Panc1 (cell line): ENCODE data around the gene MKLN1. TPM values are rescaled to one million over a fixed set of nuclear protein-coding genes. Genes with fewer than 3 reads are reported as not detected.

Experiments
- ATAC-seq: fragments of 200-7000 bp; cut with Tn5 transposase; 2 replicates; pipeline ENCODE4 v1.9.1; 2020; ENCODE audit warnings: mild to moderate bottlenecking, moderate library complexity
- BruUV-seq: library from RNA; stranded (reverse); fragments of 400-500 nt; replicated peaks from 2 replicates; lab custom pipeline; 2021; lab: Mats Ljungman, UMichigan
- CTCF ChIA-PET: fragments of 300-600 bp; sonication (Branson Sonifier 250); formaldehyde crosslinking; loops from one replicate; lab custom pipeline; 2022; ENCODE audit warnings: antibody characterized with exemption; lab: Charles Lee
- POLR2A ChIA-PET: fragments of 300-600 bp; sonication (Branson Sonifier 250); formaldehyde crosslinking; loops from one replicate; lab custom pipeline; 2022; ENCODE audit warnings: antibody characterized with exemption; lab: Charles Lee
- DNase-seq: peaks from one replicate; pipeline ENCODE4 v3.0.0-alpha.2; 2010; ENCODE audit warnings: low read depth, low spot score
- H3K27ac ChIP-seq: 2 replicates; pipeline ENCODE4 v1.5.1; 2011; ENCODE audit warnings: mild to moderate bottlenecking, low read length, inconsistent platforms
- H3K27me3 ChIP-seq: fragments of 200-500 bp; sonication (Bioruptor generic); 2 replicates; pipeline ENCODE4 v1.6.0; 2014; ENCODE audit warnings: low read length, inconsistent platforms; ENCODE audit not compliant: control insufficient read depth, insufficient read depth
- H3K36me3 ChIP-seq: fragments of 200-500 bp; sonication (Bioruptor generic); 2 replicates; pipeline ENCODE4 v1.5.1; 2014; ENCODE audit warnings: inconsistent platforms, mild to moderate bottlenecking, low read length, moderate library complexity; ENCODE audit not compliant: control insufficient read depth, insufficient read depth
- H3K4me1 ChIP-seq: 2 replicates; pipeline ENCODE4 v1.5.1; 2011; ENCODE audit warnings: inconsistent platforms, mild to moderate bottlenecking, low read length, moderate library complexity; ENCODE audit not compliant: control insufficient read depth, insufficient read depth
- H3K4me3 ChIP-seq, 2 experiments: 2 replicates each; pipeline ENCODE4 v1.5.1; 2011 to 2012; ENCODE audit warnings: low read depth in 2 of 2, low read length in 2 of 2, mild to moderate bottlenecking in 2 of 2, inconsistent platforms in 1 of 2, moderate library complexity in 1 of 2
- H3K9me3 ChIP-seq: fragments of 200-500 bp; sonication (Bioruptor generic); 2 replicates; pipeline ENCODE4 v1.5.1; 2014; ENCODE audit warnings: low read depth, mild to moderate bottlenecking, inconsistent platforms, low read length, moderate library complexity; ENCODE audit not compliant: control insufficient read depth, insufficient read depth
- POLR2AphosphoS5 ChIP-seq: IDR thresholded peaks from 2 replicates; pipeline ENCODE4 v1.6.1; 2012; ENCODE audit warnings: mild to moderate bottlenecking, low read depth, low read length, moderate library complexity
- SIN3A ChIP-seq: IDR thresholded peaks from 2 replicates; pipeline ENCODE4 v1.6.1; 2012; ENCODE audit warnings: low read depth, mild to moderate bottlenecking, low read length, moderate library complexity, borderline replicate concordance; ENCODE audit not compliant: insufficient read depth
- TCF7L2 ChIP-seq: IDR thresholded peaks from 2 replicates; pipeline ENCODE4 v1.6.1; 2011; ENCODE audit warnings: mild to moderate bottlenecking, low read depth, low read length, inconsistent platforms
- in situ Hi-C: cut with HindIII; loops from 2 replicates; pipeline ENCODE4 v1.10.0; 2016; ENCODE audit warnings: low sequenced_read_pairs, low pct_unique_long_range_greater_than_20kb
- intact Hi-C: fragments of 100-400 bp; cut with micrococcal nuclease; formaldehyde crosslinking; loops from one replicate; pipeline ENCODE4 v1.10.0; 2022; ENCODE audit not compliant: unreplicated experiment
- total RNA-seq: library from RNA; stranded (reverse); gene quantifications from one replicate; pipeline ENCODE4 v1.2.1, GENCODE V29; 2021; ENCODE audit not compliant: unreplicated experiment
- TF ChIP-seq, protein P1 (sequence below), 2 experiments: IDR thresholded peaks; 2 replicates each; pipeline ENCODE4 v1.6.1; 2011 to 2012; ENCODE audit warnings: low read depth in 2 of 2, control low read depth in 1 of 2, low read length in 1 of 2, mild to moderate bottlenecking in 1 of 2, moderate library complexity in 1 of 2; ENCODE audit not compliant: insufficient read depth in 1 of 2
- TF ChIP-seq, protein P2 (sequence below): fragments of 450-650 bp; IDR thresholded peaks from 2 replicates; pipeline ENCODE4 v1.5.1; 2017; ENCODE audit warnings: mild to moderate bottlenecking

Gene MKLN1
- total RNA-seq, 1 experiment from 2014 or later, result 46.4 TPM

DNA sequence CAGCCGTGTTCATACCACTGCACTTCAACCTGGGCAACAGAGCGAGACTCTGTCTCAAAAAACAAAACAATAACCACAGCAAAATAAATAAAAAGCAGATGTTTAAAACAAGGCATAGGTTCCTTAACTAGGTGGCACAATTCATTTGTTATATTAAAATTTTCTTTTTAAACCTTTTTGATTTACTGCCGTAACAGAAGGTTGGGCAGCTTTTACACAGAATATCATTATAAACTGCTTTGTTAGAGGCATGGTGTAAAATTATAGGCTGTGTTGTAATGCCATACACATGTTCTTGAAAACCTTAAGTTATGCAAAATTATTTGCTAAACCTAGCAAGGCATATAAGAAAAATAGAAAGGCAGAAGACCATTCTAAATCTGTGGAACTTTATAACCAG lies 84.4 kb downstream of the MKLN1 start:
- in situ Hi-C loops (no loop called here), intact Hi-C loops (no loop called here)
- POLR2A ChIA-PET, result no interaction called here
- TF ChIP-seq, protein P1, sequence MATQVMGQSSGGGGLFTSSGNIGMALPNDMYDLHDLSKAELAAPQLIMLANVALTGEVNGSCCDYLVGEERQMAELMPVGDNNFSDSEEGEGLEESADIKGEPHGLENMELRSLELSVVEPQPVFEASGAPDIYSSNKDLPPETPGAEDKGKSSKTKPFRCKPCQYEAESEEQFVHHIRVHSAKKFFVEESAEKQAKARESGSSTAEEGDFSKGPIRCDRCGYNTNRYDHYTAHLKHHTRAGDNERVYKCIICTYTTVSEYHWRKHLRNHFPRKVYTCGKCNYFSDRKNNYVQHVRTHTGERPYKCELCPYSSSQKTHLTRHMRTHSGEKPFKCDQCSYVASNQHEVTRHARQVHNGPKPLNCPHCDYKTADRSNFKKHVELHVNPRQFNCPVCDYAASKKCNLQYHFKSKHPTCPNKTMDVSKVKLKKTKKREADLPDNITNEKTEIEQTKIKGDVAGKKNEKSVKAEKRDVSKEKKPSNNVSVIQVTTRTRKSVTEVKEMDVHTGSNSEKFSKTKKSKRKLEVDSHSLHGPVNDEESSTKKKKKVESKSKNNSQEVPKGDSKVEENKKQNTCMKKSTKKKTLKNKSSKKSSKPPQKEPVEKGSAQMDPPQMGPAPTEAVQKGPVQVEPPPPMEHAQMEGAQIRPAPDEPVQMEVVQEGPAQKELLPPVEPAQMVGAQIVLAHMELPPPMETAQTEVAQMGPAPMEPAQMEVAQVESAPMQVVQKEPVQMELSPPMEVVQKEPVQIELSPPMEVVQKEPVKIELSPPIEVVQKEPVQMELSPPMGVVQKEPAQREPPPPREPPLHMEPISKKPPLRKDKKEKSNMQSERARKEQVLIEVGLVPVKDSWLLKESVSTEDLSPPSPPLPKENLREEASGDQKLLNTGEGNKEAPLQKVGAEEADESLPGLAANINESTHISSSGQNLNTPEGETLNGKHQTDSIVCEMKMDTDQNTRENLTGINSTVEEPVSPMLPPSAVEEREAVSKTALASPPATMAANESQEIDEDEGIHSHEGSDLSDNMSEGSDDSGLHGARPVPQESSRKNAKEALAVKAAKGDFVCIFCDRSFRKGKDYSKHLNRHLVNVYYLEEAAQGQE (IDR thresholded peaks at IDR 0.05; ENCODE audit: insufficient read depth in 1 of 2, low read depth in 2 of 2, low read length in 1 of 2), result no peak
- CTCF ChIA-PET, result no interaction called here
- DNase-seq (no peak), ATAC-seq (no peak)
- Histone ChIP-seq H3K27me3 (no peaks in the 10 kb centered on the region), H3K4me1 (no peaks in the 10 kb centered on the region), H3K4me3 (no peak overlapping the region), H3K9me3 (no peaks in the 10 kb centered on the region), H3K36me3 (peaks cover 16% of the 10 kb centered on the region; the same call in 1 of the 2 replicates), H3K27ac (no peak overlapping the region)
- no TSS peak for BruUV-seq

DNA sequence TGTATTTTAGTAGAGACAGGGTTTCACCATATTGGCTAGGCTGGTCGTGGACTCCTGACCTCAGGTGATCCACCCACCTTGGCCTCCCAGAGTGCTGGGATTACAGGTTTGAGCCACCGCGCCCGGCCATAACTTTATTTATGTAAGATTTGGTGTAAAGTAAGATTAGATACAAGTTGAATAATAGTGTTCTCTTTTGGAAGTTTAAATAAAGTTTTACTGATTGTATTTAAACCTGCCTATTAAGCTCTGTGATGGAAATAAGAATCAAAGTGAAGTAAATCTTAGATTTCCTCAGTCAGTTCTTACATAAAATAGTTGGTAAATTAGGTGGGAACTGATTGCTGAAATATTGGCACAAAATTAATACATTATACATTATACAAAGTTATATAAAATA lies 86.0 kb downstream of the MKLN1 start:
- H3K4me1 ChIP-seq, result no peaks in the 10 kb centered on the region
- intact Hi-C loops (no loop called here), in situ Hi-C loops (no loop called here)
- TF ChIP-seq, protein P2, sequence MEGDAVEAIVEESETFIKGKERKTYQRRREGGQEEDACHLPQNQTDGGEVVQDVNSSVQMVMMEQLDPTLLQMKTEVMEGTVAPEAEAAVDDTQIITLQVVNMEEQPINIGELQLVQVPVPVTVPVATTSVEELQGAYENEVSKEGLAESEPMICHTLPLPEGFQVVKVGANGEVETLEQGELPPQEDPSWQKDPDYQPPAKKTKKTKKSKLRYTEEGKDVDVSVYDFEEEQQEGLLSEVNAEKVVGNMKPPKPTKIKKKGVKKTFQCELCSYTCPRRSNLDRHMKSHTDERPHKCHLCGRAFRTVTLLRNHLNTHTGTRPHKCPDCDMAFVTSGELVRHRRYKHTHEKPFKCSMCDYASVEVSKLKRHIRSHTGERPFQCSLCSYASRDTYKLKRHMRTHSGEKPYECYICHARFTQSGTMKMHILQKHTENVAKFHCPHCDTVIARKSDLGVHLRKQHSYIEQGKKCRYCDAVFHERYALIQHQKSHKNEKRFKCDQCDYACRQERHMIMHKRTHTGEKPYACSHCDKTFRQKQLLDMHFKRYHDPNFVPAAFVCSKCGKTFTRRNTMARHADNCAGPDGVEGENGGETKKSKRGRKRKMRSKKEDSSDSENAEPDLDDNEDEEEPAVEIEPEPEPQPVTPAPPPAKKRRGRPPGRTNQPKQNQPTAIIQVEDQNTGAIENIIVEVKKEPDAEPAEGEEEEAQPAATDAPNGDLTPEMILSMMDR, result no peak
- TF ChIP-seq, protein P1 (IDR thresholded peaks at IDR 0.05; ENCODE audit: insufficient read depth in 1 of 2, low read depth in 2 of 2, low read length in 1 of 2), result no peak
- TF ChIP-seq POLR2AphosphoS5, result no peak
- TF ChIP-seq SIN3A, result no peak
- TF ChIP-seq TCF7L2, result no peak
- H3K9me3 ChIP-seq, result no peaks in the 10 kb centered on the region
- ATAC-seq (no peak), DNase-seq (no peak)
- POLR2A ChIA-PET, result interaction anchor here (0.7 kb wide), 1 partner anchor 56 kb away, joined by 5 read pairs; no protein-coding TSS in a partner anchor
- H3K27ac ChIP-seq, result no peak overlapping the region
- H3K36me3 ChIP-seq, result peaks cover 17% of the 10 kb centered on the region; the same call in 1 of the 2 replicates
- H3K27me3 ChIP-seq, result no peaks in the 10 kb centered on the region
- CTCF ChIA-PET, result no interaction called here
- no peak overlapping the region for H3K4me3 ChIP-seq
- BruUV-seq, result no TSS peak
